A673 (cell line): Measurements from ENCODE around the gene OBP2A. TPM values are rescaled to one million over a fixed set of nuclear protein-coding genes. Genes with fewer than 3 reads are reported as not detected.

Source experiments
- BruUV-seq: library from RNA; stranded (reverse); fragments of 400-500 nt; replicated peaks from 2 replicates; lab custom pipeline; 2021; lab: Mats Ljungman, UMichigan
- CTCF ChIA-PET: fragments of 300-600 bp; sonication (Branson Sonifier 250); formaldehyde crosslinking; loops from one replicate; lab custom pipeline; 2022; ENCODE audit warnings: antibody characterized with exemption; lab: Charles Lee
- POLR2A ChIA-PET: fragments of 300-600 bp; sonication (Branson Sonifier 250); formaldehyde crosslinking; loops from one replicate; lab custom pipeline; 2022; ENCODE audit warnings: antibody characterized with exemption; ENCODE audit not compliant: low non-redundant PET; lab: Charles Lee
- DNase-seq: peaks from one replicate; pipeline ENCODE4 v3.0.0-alpha.2; 2015; ENCODE audit warnings: low spot score
- H3K27ac ChIP-seq: fragments of 200-600 bp; sonication (generic); 2 replicates; pipeline ENCODE4 v1.5.1; 2016; ENCODE audit warnings: mixed run types, low read depth, mild to moderate bottlenecking, mixed read lengths, antibody characterized with exemption, low read length; ENCODE audit not compliant: poor library complexity, severe bottlenecking
- H3K27me3 ChIP-seq: fragments of 200-600 bp; sonication (generic); replicated peaks from 2 replicates; pipeline ENCODE4 v1.6.1; 2017; ENCODE audit warnings: mixed run types, low read depth, mild to moderate bottlenecking, mixed read lengths, antibody characterized with exemption, low read length; ENCODE audit not compliant: insufficient read depth, poor library complexity
- H3K36me3 ChIP-seq: fragments of 200-600 bp; sonication (generic); 2 replicates; pipeline ENCODE4 v1.6.1; 2016; ENCODE audit warnings: mixed run types, mild to moderate bottlenecking, mixed read lengths, antibody characterized with exemption, low read length; ENCODE audit not compliant: insufficient read depth, poor library complexity, severe bottlenecking
- H3K4me1 ChIP-seq: fragments of 200-600 bp; sonication (generic); 2 replicates; pipeline ENCODE4 v1.6.1; 2017; ENCODE audit warnings: mixed run types, mild to moderate bottlenecking, mixed read lengths, antibody characterized with exemption, low read length; ENCODE audit not compliant: insufficient read depth, poor library complexity, severe bottlenecking
- H3K4me3 ChIP-seq: fragments of 200-600 bp; sonication (generic); 2 replicates; pipeline ENCODE4 v1.5.1; 2016; ENCODE audit warnings: low read depth, mixed run types, mild to moderate bottlenecking, mixed read lengths, low read length; ENCODE audit not compliant: poor library complexity, severe bottlenecking
- H3K9me3 ChIP-seq: fragments of 200-600 bp; sonication (generic); 2 replicates; pipeline ENCODE4 v1.6.1; 2016; ENCODE audit warnings: mixed run types, low read depth, mild to moderate bottlenecking, mixed read lengths, antibody characterized with exemption, low read length; ENCODE audit not compliant: poor library complexity, severe bottlenecking
- CTCF ChIP-seq: fragments of 300-800, 200-600 bp; sonication (generic); conservative IDR thresholded peaks from 2 replicates; pipeline ENCODE4 v1.5.1; 2017; ENCODE audit warnings: low read depth, mild to moderate bottlenecking, antibody characterized with exemption, low read length, moderate library complexity, mixed read lengths
- EZH2 ChIP-seq: fragments of 200-600 bp; sonication (generic); IDR thresholded peaks from 2 replicates; pipeline ENCODE4 v1.6.1; 2017; ENCODE audit warnings: borderline replicate concordance, low read depth, mild to moderate bottlenecking, mixed read lengths, antibody characterized with exemption, low read length; ENCODE audit not compliant: poor library complexity, severe bottlenecking
- intact Hi-C: fragments of 100-400 bp; cut with micrococcal nuclease; formaldehyde crosslinking; loops from one replicate; pipeline ENCODE4 v1.10.0; 2022; ENCODE audit not compliant: unreplicated experiment
- total RNA-seq: library from RNA; stranded (reverse); gene quantifications from 2 replicates; pipeline ENCODE4 v1.2.3, GENCODE V29; 2021

The OBP2A gene
- total RNA-seq, 1 experiment from 2014 or later, result not detected

- no peaks in the 10 kb centered on the region for H3K9me3 ChIP-seq
- no peak overlapping the region for H3K4me3 ChIP-seq
- TF ChIP-seq EZH2 (no peak), CTCF (no peak)
- intact Hi-C loops, result no loop called here
- DNase-seq, result no peak
- H3K36me3 ChIP-seq, result no peaks in the 10 kb centered on the region
- no peak overlapping the region for H3K27ac ChIP-seq
- CTCF ChIA-PET, result no interaction called here
- BruUV-seq, result no TSS peak
- H3K4me1 ChIP-seq, result no peaks in the 10 kb centered on the region
- POLR2A ChIA-PET, result no interaction called here
- H3K27me3 ChIP-seq, result no peaks in the 10 kb centered on the region
These were observed 40.7 kb downstream of the OBP2A start for GRCh38 chr9:135586601-135587109.

- intact Hi-C loops, result no loop called here
- H3K4me1 ChIP-seq, result no peaks in the 10 kb centered on the region
- no peak for TF ChIP-seq EZH2
- TF ChIP-seq CTCF, result no peak
- no peak overlapping the region for H3K27ac ChIP-seq
- ChIA-PET POLR2A (no interaction called here), CTCF (no interaction called here)
- no TSS peak for BruUV-seq
- peak; percentile 40 for DNase-seq
- H3K36me3 ChIP-seq, result no peaks in the 10 kb centered on the region
- H3K9me3 ChIP-seq, result no peaks in the 10 kb centered on the region
- no peaks in the 10 kb centered on the region for H3K27me3 ChIP-seq
- H3K4me3 ChIP-seq, result no peak overlapping the region
These were observed 41.7 kb downstream of the OBP2A start for GRCh38 chr9:135587658-135588057.

- no peaks in the 10 kb centered on the region for H3K4me1 ChIP-seq
- POLR2A ChIA-PET, result no interaction called here
- no peak overlapping the region for H3K4me3 ChIP-seq
- CTCF ChIA-PET, result no interaction called here
- H3K27ac ChIP-seq, result no peak overlapping the region
- intact Hi-C loops, result no loop called here
- TF ChIP-seq CTCF (no peak), EZH2 (no peak)
- no peaks in the 10 kb centered on the region for H3K9me3 ChIP-seq
- DNase-seq, result no peak
- BruUV-seq, result no TSS peak
- H3K36me3 ChIP-seq, result no peaks in the 10 kb centered on the region
- no peaks in the 10 kb centered on the region for H3K27me3 ChIP-seq
These were observed 42.4 kb downstream of the OBP2A start for GRCh38 chr9:135588371-135588770.
